ENCODE data around the gene GPR107.

GPR107 gene

GRCh38 chr9:130159915-130160670 is 106.4 kb downstream of the GPR107 start:
- DNase-seq (ENCODE audit: low read depth), result no peak

GRCh38 chr9:130160862-130161470 is 107.3 kb downstream of the GPR107 start:
- no peak for DNase-seq (ENCODE audit: low read depth)

GRCh38 chr9:130165579-130165978 is 111.9 kb downstream of the GPR107 start:
- no peak for DNase-seq (ENCODE audit: low read depth)

GRCh38 chr9:130166399-130166798 is 112.7 kb downstream of the GPR107 start:
- DNase-seq (ENCODE audit: low read depth), result no peak

GRCh38 chr9:130167927-130168326 is 114.2 kb downstream of the GPR107 start:
- no peak for DNase-seq (ENCODE audit: low read depth)

- DNase-seq (ENCODE audit: low read depth), result no peak
These were observed 117.8 kb downstream of the GPR107 start for GRCh38 chr9:130171226-130172148.

GRCh38 chr9:130172161-130172857 is 118.6 kb downstream of the GPR107 start, which contains the start of gene NCS1:
Gene NCS1 (plus strand): TSS chr9:130172404. CDS start chr9:130172664, 260 bp downstream.
- DNase-seq (ENCODE audit: low read depth), result peak; percentile 35

GRCh38 chr9:130172858-130173665 is 119.4 kb downstream of the GPR107 start:
- peak; percentile 35 for DNase-seq (ENCODE audit: low read depth)

- no peak for DNase-seq (ENCODE audit: low read depth)
These were observed 119.9 kb downstream of the GPR107 start for GRCh38 chr9:130173666-130173983.

GRCh38 chr9:130174025-130174424 is 120.3 kb downstream of the GPR107 start:
- no peak for DNase-seq (ENCODE audit: low read depth)

GRCh38 chr9:130174920-130175321 is 121.2 kb downstream of the GPR107 start:
- no peak for DNase-seq (ENCODE audit: low read depth)

- DNase-seq (ENCODE audit: low read depth), result no peak
These were observed 121.6 kb downstream of the GPR107 start for GRCh38 chr9:130175355-130175754.

- no peak for DNase-seq (ENCODE audit: low read depth)
These were observed 123.1 kb downstream of the GPR107 start for GRCh38 chr9:130176760-130177159.

GRCh38 chr9:130177898-130178805 is 124.4 kb downstream of the GPR107 start:
- DNase-seq (ENCODE audit: low read depth), result no peak

GRCh38 chr9:130179331-130179907 is 125.7 kb downstream of the GPR107 start:
- DNase-seq (ENCODE audit: low read depth), result no peak

- DNase-seq (ENCODE audit: low read depth), result no peak
These were observed 126.8 kb downstream of the GPR107 start for GRCh38 chr9:130180516-130180915.

GRCh38 chr9:130181678-130182380 is 128.1 kb downstream of the GPR107 start:
- DNase-seq (ENCODE audit: low read depth), result no peak

GRCh38 chr9:130182381-130182909 is 128.7 kb downstream of the GPR107 start:
- DNase-seq (ENCODE audit: low read depth), result no peak
